A549 (cell line): ENCODE results near the gene GAB1. TPM values are rescaled to one million over a fixed set of nuclear protein-coding genes. Genes with fewer than 3 reads are reported as not detected.

Experiments
- ATAC-seq, 2 experiments: fragments of 200-7000 bp in 1 of 2; fragments of >200 bp in 1 of 2; cut with Nextera tagmentation in 1 of 2; cut with Tn5 transposase in 1 of 2; 3 replicates each; pipeline versions ENCODE4 v1.8.0 to v1.9.1; 2018 to 2020; ENCODE audit warnings: mild to moderate bottlenecking in 1 of 2, moderate library complexity in 1 of 2
- CTCF ChIA-PET: fragments of 300-600 bp; sonication (Branson Sonifier 250); formaldehyde crosslinking; extraction: SDS; loops from one replicate; lab custom pipeline; 2021; ENCODE audit warnings: antibody characterized with exemption, inconsistent platforms; lab: Yijun Ruan, JAX
- POLR2A ChIA-PET: fragments of 350-600 bp; formaldehyde crosslinking; extraction: SDS; loops from one replicate; lab custom pipeline; 2021; ENCODE audit warnings: antibody characterized with exemption, inconsistent platforms; lab: Yijun Ruan, JAX
- DNase-seq, 2 experiments: peaks; one replicate each; pipeline versions ENCODE4 v3.0.0 to v3.0.0-alpha.2; 2011 to 2016; ENCODE audit warnings: low read depth in 1 of 2, low spot score in 1 of 2
- FAIRE-seq: peaks from 2 replicates; lab custom pipeline; 2011; peaks lifted over from hg19 to GRCh38; lab: Jason Lieb, UNC
- H3K27ac ChIP-seq, 2 experiments: fragments of >200 bp; sonication (Bioruptor Twin); formaldehyde crosslinking; 3 replicates each; pipeline ENCODE4 v1.5.1; 2016 to 2017
- H3K4me1 ChIP-seq: fragments of >200 bp; sonication (Bioruptor Twin); formaldehyde crosslinking; 3 replicates; pipeline ENCODE4 v1.6.1; 2016
- H3K4me2 ChIP-seq: fragments of >200 bp; sonication (Bioruptor Twin); formaldehyde crosslinking; 3 replicates; pipeline ENCODE4 v1.6.1; 2016
- H3K4me3 ChIP-seq: fragments of >200 bp; sonication (Bioruptor Twin); formaldehyde crosslinking; 3 replicates; pipeline ENCODE4 v1.5.1; 2016
- H3K9me3 ChIP-seq: fragments of >200 bp; sonication (Bioruptor Twin); formaldehyde crosslinking; 3 replicates; pipeline ENCODE4 v1.6.1; 2016
- CBX2 ChIP-seq: fragments of 200-600 bp; sonication (generic); IDR thresholded peaks from 2 replicates; pipeline ENCODE4 v1.6.1; 2016; ENCODE audit warnings: low read depth, mild to moderate bottlenecking, borderline replicate concordance
- EHMT2 ChIP-seq: fragments of 200-600 bp; sonication (generic); IDR thresholded peaks from 2 replicates; pipeline ENCODE4 v1.6.1; 2016; ENCODE audit warnings: antibody characterized with exemption, low read depth, mild to moderate bottlenecking, moderate library complexity
- FOSB ChIP-seq: fragments of 250-450 bp; sonication (Bioruptor Pico); IDR thresholded peaks from 2 replicates; pipeline ENCODE4 v1.5.0; 2020; ENCODE audit warnings: mild to moderate bottlenecking, moderate library complexity
- GATA3 ChIP-seq: IDR thresholded peaks from 2 replicates; pipeline ENCODE4 v1.6.1; 2012; ENCODE audit warnings: borderline replicate concordance
- HOXB5 ChIP-seq: fragments of 250-450 bp; sonication (Bioruptor Pico); IDR thresholded peaks from 2 replicates; pipeline ENCODE4 v1.5.0; 2020; ENCODE audit warnings: mild to moderate bottlenecking, moderate library complexity
- JUN ChIP-seq, 2 experiments: fragments of >200 bp; sonication (Bioruptor Twin); formaldehyde crosslinking; IDR thresholded peaks; 2 replicates in 1 of 2; 3 replicates in 1 of 2; pipeline ENCODE4 v1.6.1; 2016 to 2017
- KDM1A ChIP-seq: fragments of 200-600 bp; sonication (generic); IDR thresholded peaks from 2 replicates; pipeline ENCODE4 v1.6.1; 2016; ENCODE audit warnings: low read depth, mild to moderate bottlenecking
- MAZ ChIP-seq: fragments of 150-350 bp; IDR thresholded peaks from 2 replicates; pipeline ENCODE4 v1.6.1; 2014; ENCODE audit warnings: antibody characterized with exemption, low read depth, low read length, borderline replicate concordance
- MYC ChIP-seq: IDR thresholded peaks from 2 replicates; pipeline ENCODE4 v1.6.1; 2012; ENCODE audit warnings: mild to moderate bottlenecking, inconsistent platforms, low read length, improper control_type of control experiment, borderline replicate concordance
- PHF8 ChIP-seq: fragments of 200-600 bp; sonication (generic); IDR thresholded peaks from 2 replicates; pipeline ENCODE4 v1.6.1; 2016; ENCODE audit warnings: low read depth, mild to moderate bottlenecking, antibody characterized with exemption, moderate library complexity, borderline replicate concordance
- RCOR1 ChIP-seq: fragments of 150-350 bp; IDR thresholded peaks from 2 replicates; pipeline ENCODE4 v1.6.1; 2014; ENCODE audit warnings: antibody characterized with exemption, low read length, low read depth
- RFX5 ChIP-seq: fragments of 450-650 bp; IDR thresholded peaks from 2 replicates; pipeline ENCODE4 v1.7.1; 2014; ENCODE audit warnings: antibody characterized with exemption, mild to moderate bottlenecking, moderate library complexity
- SMC3 ChIP-seq: fragments of >200 bp; sonication (Bioruptor Twin); formaldehyde crosslinking; IDR thresholded peaks from 3 replicates; pipeline ENCODE4 v1.6.1; 2018; ENCODE audit warnings: inconsistent platforms
- TFCP2L1 ChIP-seq: fragments of 250-450 bp; sonication (Bioruptor Pico); IDR thresholded peaks from 2 replicates; pipeline ENCODE4 v1.5.0; 2021; ENCODE audit warnings: mild to moderate bottlenecking
- ZC3H11A ChIP-seq: fragments of 450-650 bp; IDR thresholded peaks from 2 replicates; pipeline ENCODE4 v1.6.1; 2014; ENCODE audit warnings: antibody characterized with exemption, mild to moderate bottlenecking
- ZFP36 ChIP-seq: fragments of 450-650 bp; IDR thresholded peaks from 2 replicates; pipeline ENCODE4 v1.6.1; 2014; ENCODE audit warnings: borderline replicate concordance; ENCODE audit not compliant: partially characterized antibody
- ZSCAN20 ChIP-seq: fragments of 250-450 bp; sonication (Bioruptor Pico); IDR thresholded peaks from 2 replicates; pipeline ENCODE4 v1.8.0; 2022; ENCODE audit warnings: mild to moderate bottlenecking, moderate library complexity
- WGBS: methylation state at CpG from one replicate; pipeline ENCODE4 v1.1.6; 2017; ENCODE audit errors: missing lambda C conversion rate; 5-methylcytosine and 5-hydroxymethylcytosine counted together
- polyA plus RNA-seq, 4 experiments: library from polyadenylated mRNA; depleted of rRNA in 3 of 4; stranded (reverse); fragments of >200 nt; fragmentation: RNase III in 1 of 4; extraction: RNeasy Plus Mini Kit Qiagen cat#74134 plus additional on column Dnase treatment in 1 of 4; gene quantifications; 2 replicates in 3 of 4; 3 replicates in 1 of 4; pipeline ENCODE4 v1.2.3, GENCODE V29; 2011 to 2017
- TF ChIP-seq, protein P1 (sequence below): fragments of >200 bp; sonication (Bioruptor Twin); formaldehyde crosslinking; IDR thresholded peaks from 3 replicates; pipeline ENCODE4 v1.6.1; 2016
- TF ChIP-seq, protein P2 (sequence below): fragments of >200 bp; sonication (Bioruptor Twin); formaldehyde crosslinking; IDR thresholded peaks from 3 replicates; pipeline ENCODE4 v1.5.1; 2016
- TF ChIP-seq, protein P3 (sequence below): fragments of >200 bp; sonication (Bioruptor Twin); formaldehyde crosslinking; IDR thresholded peaks from 2 replicates; pipeline ENCODE4 v1.6.1; 2016

Gene GAB1
- polyA plus RNA-seq, 2 of the 4 experiments (the other 2 are of a cell fraction): 2.3 to 3.6 TPM

DNA sequence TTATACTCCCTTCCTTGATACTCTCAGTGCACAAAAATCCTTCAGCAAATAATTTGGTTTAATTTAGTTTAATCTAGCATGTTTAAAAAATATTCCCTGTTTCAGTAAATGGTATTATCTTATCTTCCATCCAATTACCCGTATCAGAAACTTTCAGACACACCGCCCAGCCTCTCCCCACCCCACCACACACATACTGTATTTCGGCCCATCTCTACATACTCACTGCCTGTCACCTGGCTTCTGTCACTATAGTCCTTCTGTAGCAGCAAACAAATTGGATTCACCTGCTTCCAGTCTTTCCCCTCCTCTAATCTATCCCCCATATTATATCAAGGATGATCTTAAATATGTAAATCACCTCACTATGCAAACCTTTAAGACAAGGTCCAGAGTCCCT lies 24.8 kb upstream of the GAB1 start:
- FAIRE-seq: no peak
- POLR2A ChIA-PET: no interaction called here

DNA sequence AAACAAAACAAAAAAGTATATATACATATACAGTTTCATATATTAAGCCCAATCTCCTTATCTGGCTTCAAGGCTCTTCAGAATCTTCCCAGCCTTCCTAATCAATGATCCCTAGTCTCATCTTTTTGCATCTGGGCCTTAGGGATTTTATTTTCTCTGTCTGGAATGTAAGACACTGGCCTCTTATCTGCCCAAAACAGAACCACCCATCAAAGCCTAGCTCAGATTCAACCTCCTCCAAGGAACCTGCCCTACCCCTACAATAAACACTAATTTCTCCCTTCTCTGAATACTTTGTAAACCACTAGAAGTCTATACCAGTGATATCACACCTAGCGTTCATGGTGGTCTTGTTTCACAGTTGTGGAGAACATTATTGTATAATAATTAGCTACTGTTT lies 23.2 kb upstream of the GAB1 start:
- ChIA-PET POLR2A (no interaction called here), CTCF (no interaction called here)
- DNase-seq (no peak), FAIRE-seq (no peak), ATAC-seq (no peak)
- no peak overlapping the region for H3K4me3 ChIP-seq
- no peaks in the 10 kb centered on the region for H3K9me3 ChIP-seq
- TF ChIP-seq MYC: no peak
- no peak for TF ChIP-seq FOSB
- no peak for TF ChIP-seq KDM1A
- no peak for TF ChIP-seq PHF8
- no peak for TF ChIP-seq ZSCAN20 (CRISPR knock-in tag)
- no peak for TF ChIP-seq ZFP36
- no peak for TF ChIP-seq JUN (IDR thresholded peaks at IDR 0.05)
- no peak for TF ChIP-seq RCOR1
- 76% methylated on average over 1 of the region's 1 CpG for WGBS
- no peak overlapping the region for H3K27ac ChIP-seq
- no peak overlapping the region for H3K4me2 ChIP-seq
- H3K4me1 ChIP-seq: no peaks in the 10 kb centered on the region

More for the DNA sequence above, 24.8 kb upstream of the GAB1 start:
- DNase-seq (no peak), ATAC-seq (no peak)
- Histone ChIP-seq H3K4me2 (no peak overlapping the region), H3K4me1 (no peaks in the 10 kb centered on the region), H3K27ac (no peak overlapping the region), H3K4me3 (no peak overlapping the region), H3K9me3 (no peaks in the 10 kb centered on the region)
- CTCF ChIA-PET: no interaction called here
- 73% methylated on average over 3 of the region's 3 CpGs for WGBS
- no peak for TF ChIP-seq SMC3
- TF ChIP-seq HOXB5 (CRISPR knock-in tag): no peak
- TF ChIP-seq, protein P1, sequence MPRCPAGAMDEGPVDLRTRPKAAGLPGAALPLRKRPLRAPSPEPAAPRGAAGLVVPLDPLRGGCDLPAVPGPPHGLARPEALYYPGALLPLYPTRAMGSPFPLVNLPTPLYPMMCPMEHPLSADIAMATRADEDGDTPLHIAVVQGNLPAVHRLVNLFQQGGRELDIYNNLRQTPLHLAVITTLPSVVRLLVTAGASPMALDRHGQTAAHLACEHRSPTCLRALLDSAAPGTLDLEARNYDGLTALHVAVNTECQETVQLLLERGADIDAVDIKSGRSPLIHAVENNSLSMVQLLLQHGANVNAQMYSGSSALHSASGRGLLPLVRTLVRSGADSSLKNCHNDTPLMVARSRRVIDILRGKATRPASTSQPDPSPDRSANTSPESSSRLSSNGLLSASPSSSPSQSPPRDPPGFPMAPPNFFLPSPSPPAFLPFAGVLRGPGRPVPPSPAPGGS: no peak

DNA sequence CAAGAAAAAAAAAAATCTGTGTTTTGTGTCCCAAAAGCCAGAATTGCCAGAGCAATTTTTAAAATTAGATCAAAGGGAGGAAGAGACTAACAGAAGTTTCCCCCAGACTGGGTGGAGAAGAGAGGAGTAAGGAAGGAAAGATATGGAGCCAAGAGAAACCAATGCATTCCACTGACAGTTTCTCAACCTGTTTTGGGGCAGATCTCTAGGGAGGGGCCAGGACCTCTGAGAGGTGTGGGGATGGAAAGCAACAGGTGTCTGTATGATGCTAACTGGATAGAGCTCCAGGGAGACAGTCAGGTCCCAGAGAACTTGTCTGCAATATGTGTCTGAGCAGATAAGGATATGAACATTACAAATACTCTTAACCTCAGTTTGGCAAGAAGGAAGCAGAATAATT lies 22.7 kb upstream of the GAB1 start:
- TF ChIP-seq GATA3 (no peak), EHMT2 (no peak), CBX2 (no peak), PHF8 (no peak), ZC3H11A (no peak), MAZ (no peak), RFX5 (no peak), TFCP2L1 (CRISPR knock-in tag) (no peak)
- TF ChIP-seq, protein P1: no peak
- TF ChIP-seq, protein P2, sequence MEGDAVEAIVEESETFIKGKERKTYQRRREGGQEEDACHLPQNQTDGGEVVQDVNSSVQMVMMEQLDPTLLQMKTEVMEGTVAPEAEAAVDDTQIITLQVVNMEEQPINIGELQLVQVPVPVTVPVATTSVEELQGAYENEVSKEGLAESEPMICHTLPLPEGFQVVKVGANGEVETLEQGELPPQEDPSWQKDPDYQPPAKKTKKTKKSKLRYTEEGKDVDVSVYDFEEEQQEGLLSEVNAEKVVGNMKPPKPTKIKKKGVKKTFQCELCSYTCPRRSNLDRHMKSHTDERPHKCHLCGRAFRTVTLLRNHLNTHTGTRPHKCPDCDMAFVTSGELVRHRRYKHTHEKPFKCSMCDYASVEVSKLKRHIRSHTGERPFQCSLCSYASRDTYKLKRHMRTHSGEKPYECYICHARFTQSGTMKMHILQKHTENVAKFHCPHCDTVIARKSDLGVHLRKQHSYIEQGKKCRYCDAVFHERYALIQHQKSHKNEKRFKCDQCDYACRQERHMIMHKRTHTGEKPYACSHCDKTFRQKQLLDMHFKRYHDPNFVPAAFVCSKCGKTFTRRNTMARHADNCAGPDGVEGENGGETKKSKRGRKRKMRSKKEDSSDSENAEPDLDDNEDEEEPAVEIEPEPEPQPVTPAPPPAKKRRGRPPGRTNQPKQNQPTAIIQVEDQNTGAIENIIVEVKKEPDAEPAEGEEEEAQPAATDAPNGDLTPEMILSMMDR: no peak
- TF ChIP-seq, protein P3, sequence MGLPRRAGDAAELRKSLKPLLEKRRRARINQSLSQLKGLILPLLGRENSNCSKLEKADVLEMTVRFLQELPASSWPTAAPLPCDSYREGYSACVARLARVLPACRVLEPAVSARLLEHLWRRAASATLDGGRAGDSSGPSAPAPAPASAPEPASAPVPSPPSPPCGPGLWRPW: no peak
- ATAC-seq (no peak), FAIRE-seq (no peak), DNase-seq (no peak)
- CTCF ChIA-PET: no interaction called here
- H3K9me3 ChIP-seq: no peaks in the 10 kb centered on the region
- H3K27ac ChIP-seq: no peak overlapping the region
- no peaks in the 10 kb centered on the region for H3K4me1 ChIP-seq
- POLR2A ChIA-PET: no interaction called here
- H3K4me2 ChIP-seq: no peak overlapping the region
- H3K4me3 ChIP-seq: no peak overlapping the region
